Mesenteric fat pad (tissue), 1 donor: Measurements from ENCODE around the gene SLC12A7. TPM values are rescaled to one million over a fixed set of nuclear protein-coding genes. Genes with fewer than 3 reads are reported as not detected.

Experiments
- DNase-seq: peaks from one replicate; pipeline ENCODE4 v3.0.0-alpha.2; 2020; ENCODE audit warnings: low spot score
- total RNA-seq: library from RNA; stranded (reverse); fragmentation: NEBNext Ultra II Directional; extraction: Animal tissue kit (Norgen Biotek cat#: 25700); gene quantifications from one replicate; pipeline ENCODE4 v1.2.1, GENCODE V29; 2021
- donor health status: DM: yes; HTN: yes; CAD: no.

SLC12A7 gene
- total RNA-seq, 1 donor from 2014 or later = 39.4 TPM

GRCh38 chr5:1080432-1080831 is 31.4 kb downstream of the SLC12A7 start:
- no peak for DNase-seq

GRCh38 chr5:1079961-1080360 is 31.9 kb downstream of the SLC12A7 start:
- DNase-seq = no peak

- no peak for DNase-seq
Observed at GRCh38 chr5:1079486-1079885, 32.4 kb downstream of the SLC12A7 start.

- no peak for DNase-seq
Observed at GRCh38 chr5:1078851-1079250, 33.0 kb downstream of the SLC12A7 start.

- no peak for DNase-seq
Observed at GRCh38 chr5:1078206-1078605, 33.7 kb downstream of the SLC12A7 start.

DNA sequence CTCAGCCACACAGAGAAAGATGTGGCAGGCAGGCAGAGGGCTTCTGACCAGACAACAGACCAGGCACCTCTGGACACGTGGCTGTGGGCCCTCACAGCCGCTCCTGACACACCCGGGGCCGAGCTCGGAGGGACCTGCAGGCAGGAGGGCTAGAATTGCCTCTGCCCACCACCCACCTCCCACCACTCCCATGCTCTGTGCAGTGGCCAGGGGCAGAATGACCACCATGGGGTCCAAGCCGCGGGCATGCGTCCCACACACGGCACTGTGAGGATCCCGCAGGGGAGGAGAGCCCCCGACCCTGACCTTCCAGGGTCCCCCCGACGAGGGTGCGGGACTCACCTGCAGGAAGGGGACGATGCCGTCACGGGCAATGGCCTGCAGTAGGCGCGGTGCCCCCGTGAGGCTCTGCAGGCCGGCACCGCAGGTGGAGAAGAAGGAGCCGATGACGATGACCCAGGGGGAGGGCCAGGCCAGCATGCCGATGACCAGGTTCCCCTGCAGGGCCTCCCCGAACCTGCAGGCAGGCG is 34.3 kb downstream of the SLC12A7 start:
- DNase-seq = no peak

DNA sequence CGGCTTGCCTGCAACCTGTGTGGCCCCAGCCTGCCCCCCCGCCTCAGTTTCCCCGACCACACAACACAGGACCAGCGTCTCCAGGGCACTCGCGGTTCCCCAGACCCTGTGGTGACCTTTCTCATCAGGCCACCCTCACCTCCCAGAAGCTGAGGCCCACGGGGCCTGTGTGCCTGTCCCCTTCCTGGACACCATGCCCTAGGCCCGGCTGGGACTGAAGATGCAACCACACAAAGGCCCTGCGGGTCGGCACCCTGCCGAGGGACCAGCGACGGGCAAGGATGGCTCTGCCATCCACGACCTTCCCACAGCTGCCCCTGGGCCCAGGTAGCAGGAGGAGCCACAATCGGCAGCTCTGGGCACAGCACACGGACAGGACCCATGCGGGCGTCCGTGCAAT is 34.8 kb downstream of the SLC12A7 start:
- no peak for DNase-seq

- DNase-seq = no peak
Observed at GRCh38 chr5:1076406-1076805, 35.5 kb downstream of the SLC12A7 start.

DNA sequence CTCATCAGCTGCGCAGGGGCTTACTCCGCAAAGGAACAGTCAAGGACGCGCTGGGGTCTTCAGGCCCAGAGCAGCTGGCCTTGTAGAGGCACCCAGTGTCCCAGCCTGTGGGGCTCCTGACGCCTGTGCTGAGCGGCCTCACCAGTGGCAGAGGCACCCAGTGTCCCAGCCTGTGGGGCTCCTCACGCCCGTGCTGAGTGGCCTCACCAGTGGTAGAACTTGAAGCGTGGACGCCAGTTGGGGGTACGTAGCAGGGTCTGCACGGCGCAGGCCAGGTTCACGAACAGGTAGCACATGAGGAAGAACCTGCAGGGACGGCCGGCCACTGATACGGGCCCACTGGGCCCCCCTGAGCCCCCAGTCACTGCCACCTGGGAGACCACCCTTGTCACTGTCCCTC is 35.9 kb downstream of the SLC12A7 start:
- DNase-seq = no peak

DNA sequence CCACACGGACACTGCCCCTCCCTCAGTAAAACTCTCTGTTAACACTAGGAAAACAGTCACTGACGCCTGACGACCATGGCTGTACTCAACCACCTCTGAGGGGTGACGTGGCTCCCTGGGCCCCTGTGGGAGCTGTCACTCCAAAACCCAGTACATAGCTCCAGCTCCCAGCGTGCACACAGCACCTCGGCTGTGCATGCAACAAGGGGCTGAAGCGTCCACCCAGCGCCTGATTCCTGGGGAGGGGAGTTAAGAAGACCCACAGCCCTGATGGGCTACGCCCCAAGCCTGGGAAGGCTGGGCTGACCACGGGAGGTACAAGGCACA is 36.3 kb downstream of the SLC12A7 start:
- no peak for DNase-seq

DNA sequence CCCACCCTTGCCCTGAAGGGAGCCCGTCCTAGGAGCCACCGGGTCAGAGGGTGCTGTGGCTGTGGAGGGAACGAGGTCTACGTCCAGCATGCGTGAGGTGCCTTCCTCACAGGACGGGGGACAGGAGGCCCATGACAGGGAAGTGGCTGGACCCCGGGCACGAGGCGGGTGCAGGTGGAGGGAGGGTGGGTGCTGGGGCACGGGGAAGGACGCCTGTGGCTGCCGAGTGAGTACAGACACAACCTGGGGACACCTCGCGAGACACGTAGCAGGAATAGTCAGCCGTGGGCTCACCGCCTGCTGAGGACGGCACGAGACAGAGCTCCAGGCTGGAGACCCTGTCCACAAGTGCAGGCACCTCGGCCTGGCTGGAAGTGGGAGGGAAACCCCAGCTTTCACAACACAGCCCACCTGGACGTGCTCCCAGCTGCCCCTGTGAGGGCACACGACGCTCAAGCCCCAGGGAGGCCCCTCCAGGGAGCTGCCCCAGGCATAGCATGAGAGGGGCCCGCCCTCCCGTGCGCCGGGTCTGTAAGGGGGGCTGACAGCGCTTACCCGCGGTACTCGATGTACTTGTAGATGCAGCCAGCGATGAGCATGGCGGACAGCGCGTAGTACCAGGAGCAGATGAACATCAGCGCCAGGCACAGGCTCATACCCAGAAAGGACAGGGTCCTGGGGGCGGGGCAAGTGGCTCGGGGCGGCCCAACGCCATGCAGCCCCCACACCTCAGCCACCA is 36.9 kb downstream of the SLC12A7 start:
- no peak for DNase-seq

- no peak for DNase-seq
Observed at GRCh38 chr5:1074226-1074625, 37.6 kb downstream of the SLC12A7 start.

- DNase-seq = no peak
Observed at GRCh38 chr5:1073239-1074102, 38.4 kb downstream of the SLC12A7 start.

DNA sequence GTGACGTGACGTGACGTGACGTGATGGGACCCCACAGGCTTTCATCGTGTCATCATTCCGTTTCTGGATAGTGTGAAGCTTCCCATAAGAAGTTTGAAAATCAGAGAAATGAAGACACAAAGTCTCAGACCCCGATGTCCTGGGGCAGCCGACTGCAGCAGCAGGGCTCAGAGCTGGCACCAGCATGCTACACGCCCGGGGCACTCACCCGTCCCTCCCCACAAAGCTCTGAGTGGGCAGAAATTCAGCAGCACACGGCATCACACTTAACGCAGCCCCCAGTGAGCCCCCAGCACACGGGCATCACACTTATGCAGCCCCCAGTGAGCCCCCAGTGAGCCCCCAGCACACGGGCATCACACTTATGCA is 42.2 kb downstream of the SLC12A7 start:
- no peak for DNase-seq

- DNase-seq = no peak
Observed at GRCh38 chr5:1068895-1069719, 42.8 kb downstream of the SLC12A7 start.

DNA sequence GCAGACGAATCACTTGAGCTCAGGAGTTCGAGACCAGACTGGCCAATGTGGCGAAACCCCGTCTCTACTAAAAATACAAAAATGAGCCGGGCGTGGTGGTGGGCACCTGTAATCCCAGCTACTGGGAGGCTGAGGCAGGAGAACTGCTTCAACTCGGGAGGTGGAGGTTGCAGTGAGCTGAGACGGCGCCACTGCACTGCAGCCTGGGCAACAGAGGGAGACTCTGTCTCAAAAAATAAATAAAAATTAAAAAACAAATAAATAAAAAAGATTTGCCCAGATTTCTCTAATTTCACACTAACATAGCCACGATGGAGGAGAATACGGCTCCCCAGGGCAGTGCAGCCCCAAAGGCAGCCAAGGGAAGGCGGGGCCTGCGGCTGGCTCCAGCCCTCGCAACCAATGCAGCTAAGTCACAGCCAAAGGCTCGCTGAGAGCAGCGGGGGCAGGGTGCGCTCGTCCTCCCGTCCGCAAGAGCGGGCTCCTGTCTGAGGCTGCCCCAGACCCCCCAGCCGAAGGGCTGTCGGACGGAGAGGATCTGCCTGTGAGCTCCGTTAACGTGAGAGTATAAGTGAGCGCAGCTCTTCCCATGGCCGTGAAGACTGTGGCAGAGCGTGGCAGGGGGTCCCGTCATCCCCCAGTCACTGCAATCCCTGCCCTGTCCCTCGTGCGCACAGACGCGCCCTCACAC is 43.5 kb downstream of the SLC12A7 start:
- DNase-seq = no peak

DNA sequence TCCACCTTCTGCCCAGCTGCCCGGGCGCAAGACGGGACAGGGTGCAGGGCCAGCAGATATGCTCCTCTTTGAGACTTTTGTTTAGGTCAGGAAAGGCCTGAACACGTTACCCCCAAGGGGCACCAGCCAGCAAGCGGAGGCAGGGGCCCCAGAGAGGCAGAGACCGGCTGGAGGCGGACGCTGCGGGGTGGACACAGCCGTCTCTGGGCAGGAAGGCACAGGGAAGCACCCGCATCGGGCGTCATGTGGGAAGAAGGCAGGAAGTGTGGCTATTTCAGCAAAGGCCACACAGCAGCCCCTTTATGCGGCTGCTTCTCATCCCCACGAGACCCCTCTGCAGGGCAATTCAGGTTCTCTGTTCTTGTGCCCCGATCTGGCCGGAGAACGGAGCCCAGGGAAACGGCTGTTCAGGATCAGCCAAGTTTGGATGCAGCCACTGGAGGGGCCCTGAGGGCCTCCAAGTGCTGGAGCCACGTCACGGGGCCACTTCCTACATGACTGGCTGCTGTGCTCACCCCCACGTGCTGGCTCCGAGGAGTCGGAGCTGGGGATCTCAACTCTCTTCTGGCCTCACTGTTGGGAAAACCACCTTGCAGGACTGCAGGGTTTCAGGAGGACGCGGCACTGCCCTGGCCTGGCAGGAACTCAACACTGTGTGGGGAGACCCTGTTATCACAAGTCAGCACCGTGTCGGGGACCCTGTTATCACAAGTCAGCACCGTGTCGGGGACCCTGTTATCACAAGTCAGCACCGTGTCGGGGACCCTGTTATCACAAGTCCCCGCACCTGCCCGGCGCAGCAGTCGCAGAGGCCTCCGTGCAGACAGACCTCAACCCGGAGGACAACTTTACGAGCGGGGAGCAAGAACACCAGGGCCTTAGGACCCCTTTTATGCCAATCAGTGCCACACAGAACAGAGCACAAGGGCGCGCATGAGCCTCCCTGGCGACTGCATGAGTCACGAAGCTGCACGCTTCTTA is 44.4 kb downstream of the SLC12A7 start:
- no peak for DNase-seq

DNA sequence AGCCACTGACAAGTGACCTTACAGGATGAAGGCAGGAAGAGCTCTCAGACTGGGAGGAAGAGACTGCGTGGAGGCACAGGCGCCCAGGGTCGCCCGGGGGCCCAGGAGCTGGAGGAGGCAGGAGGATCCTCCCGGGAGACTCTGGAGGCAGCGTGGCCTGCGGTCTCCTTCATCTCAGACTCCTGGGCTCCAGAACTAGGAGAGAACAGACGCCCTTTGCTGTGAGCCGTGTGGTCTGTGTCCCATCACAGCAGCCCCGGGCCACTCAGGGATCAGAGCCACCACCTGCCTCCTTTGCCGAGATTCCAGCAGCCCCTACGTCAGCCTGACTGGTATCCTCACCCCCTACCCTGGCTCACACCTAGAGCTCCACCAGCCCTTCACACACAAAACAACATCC is 45.2 kb downstream of the SLC12A7 start:
- DNase-seq = no peak

DNA sequence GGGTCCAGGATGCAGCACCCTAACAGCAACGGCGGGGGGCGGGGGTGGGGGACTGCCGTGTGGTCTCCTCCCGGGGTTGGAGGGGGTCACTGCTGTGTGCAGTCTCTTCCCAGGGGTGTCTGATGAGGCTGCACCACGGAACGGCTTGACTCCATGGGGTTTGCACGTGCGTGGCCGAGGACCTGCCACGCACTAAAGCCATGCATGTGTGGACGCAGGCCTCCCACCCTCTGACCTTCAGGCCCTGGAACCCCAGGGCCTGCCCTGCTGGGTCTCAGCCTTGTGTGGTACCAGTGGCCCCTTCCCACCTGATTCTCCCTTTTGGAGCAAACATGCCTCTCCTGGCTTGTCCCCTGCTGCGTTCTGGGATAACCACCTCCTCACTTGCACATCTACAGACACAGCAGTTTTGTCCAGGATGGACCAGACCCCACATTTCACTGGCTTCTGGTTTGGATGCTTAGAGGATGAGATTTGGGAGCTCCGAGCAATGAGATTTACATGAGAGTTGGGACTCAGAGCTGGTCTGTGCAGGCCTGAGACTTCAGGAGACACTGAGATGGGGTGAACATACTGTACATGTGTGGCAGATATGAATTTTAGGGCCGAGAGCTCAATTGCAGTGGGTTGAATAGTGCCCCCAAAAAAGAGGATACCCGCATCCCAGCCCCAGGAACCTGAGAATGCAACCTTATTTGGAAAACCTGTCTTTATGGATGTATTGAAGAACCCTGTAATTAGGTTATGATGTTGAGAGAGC is 45.8 kb downstream of the SLC12A7 start:
- DNase-seq = no peak
